Kidney tubule cell (primary cell): ENCODE results near the gene CANX.
"Not testable (repeated sequence)": the region's sequence is repeated elsewhere in the genome, so short reads cannot be mapped to it uniquely, and the experiment has no call there.

Experiments used
- DNase-seq: peaks from one replicate; pipeline ENCODE4 v3.0.0-alpha.2; 2018; ENCODE audit warnings: low spot score

CANX gene, protein sequence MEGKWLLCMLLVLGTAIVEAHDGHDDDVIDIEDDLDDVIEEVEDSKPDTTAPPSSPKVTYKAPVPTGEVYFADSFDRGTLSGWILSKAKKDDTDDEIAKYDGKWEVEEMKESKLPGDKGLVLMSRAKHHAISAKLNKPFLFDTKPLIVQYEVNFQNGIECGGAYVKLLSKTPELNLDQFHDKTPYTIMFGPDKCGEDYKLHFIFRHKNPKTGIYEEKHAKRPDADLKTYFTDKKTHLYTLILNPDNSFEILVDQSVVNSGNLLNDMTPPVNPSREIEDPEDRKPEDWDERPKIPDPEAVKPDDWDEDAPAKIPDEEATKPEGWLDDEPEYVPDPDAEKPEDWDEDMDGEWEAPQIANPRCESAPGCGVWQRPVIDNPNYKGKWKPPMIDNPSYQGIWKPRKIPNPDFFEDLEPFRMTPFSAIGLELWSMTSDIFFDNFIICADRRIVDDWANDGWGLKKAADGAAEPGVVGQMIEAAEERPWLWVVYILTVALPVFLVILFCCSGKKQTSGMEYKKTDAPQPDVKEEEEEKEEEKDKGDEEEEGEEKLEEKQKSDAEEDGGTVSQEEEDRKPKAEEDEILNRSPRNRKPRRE

DNA sequence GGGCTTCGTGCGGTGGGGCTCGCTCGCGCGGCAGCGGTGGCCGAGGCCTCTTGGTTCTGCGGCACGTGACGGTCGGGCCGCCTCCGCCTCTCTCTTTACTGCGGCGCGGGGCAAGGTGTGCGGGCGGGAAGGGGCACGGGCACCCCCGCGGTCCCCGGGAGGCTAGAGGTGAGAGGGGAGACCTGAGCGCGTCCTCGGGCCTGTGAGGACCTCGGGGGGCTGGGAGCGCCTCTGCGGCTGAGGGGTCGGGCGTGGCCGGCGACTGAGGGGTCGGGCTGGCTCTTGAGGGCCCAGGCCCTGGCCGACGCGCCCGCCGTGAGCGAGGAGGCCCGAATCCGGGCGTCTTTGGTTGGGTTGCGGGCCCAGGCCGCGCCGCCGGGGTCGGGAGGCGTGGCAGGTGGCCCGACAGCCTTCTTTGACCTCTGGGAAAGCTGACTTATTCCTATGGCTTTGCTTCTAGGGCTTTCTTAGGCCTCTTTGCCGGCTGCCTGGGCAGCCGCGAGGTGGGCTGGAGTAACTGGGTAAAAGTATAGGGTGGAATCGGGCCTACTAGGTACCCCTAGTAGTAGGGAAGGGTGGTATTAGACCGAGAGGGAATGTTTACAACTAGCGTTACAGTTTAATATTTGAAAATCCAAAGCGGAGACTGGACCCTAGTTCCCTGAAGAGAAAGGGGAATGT lies at the start of gene CANX:
Gene CANX, plus strand, starts transcription at position 33 of the 681 bp plus-strand sequence. CDS start 6,715 bp downstream, outside the sequence.
- DNase-seq, result peak; percentile 37

DNA sequence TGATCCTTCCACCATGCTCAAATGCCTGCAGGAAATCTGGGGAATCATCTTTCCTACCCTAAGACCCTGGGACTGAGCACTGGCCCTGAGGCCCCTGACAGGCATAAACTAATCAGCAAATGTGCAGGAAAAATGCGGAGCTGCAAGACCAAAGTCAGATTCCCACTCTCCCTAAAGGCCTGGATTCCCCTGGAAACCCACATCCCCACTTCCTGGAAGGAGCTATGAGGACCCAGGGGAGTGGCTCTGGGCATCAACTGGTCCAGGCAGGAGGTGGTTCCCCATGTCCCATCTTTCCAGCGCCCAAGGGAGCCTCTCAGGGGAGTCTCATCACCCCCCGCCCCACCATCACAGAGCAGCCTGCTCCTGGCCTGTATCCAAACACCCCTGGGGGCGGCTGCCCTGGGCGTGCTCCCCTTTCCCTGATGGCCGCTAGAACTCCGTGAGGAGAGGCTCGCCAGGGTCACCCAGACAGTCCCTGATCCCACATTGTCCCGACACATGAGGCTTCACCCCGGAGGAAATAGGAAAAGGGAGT lies 49.5 kb upstream of the CANX start:
- DNase-seq, result not testable (repeated sequence)

DNA sequence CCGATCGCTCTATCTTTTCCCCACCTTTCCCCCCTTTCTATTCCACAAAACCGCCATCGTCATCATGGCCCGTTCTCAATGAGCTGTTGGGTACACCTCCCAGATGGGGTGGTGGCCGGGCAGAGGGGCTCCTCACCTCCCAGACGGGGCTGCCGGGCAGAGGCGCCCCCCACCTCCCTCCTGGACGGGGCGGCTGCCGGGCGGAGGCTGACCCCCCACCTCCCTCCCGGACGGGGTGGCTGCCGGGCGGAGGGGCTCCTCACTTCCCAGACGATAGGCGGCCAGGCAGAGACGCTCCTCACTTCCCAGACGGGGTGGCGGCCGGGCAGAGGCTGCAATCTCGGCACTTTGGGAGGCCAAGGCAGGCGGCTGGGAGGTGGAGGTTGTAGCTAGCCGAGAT lies 48.5 kb upstream of the CANX start:
- not testable (repeated sequence) for DNase-seq

DNA sequence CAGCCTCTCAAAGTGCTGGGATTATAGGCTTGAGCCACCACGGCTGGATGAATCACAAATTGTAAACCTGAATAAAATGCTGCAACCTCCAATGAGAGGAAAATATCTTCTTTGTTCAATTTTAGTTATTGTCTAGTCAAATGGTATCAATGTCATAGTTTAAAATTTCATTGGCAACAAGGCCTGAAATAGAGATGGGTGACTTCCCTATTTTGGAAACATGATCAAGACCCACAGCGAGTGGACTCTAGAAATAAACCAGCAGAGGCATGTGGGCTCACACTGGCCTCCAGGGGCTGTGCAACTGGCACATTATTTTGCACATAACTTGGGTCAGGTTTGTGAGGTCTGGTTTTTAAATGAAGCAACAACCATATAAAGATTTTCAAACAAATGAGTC lies 45.6 kb upstream of the CANX start:
- DNase-seq, result not testable (repeated sequence)

DNA sequence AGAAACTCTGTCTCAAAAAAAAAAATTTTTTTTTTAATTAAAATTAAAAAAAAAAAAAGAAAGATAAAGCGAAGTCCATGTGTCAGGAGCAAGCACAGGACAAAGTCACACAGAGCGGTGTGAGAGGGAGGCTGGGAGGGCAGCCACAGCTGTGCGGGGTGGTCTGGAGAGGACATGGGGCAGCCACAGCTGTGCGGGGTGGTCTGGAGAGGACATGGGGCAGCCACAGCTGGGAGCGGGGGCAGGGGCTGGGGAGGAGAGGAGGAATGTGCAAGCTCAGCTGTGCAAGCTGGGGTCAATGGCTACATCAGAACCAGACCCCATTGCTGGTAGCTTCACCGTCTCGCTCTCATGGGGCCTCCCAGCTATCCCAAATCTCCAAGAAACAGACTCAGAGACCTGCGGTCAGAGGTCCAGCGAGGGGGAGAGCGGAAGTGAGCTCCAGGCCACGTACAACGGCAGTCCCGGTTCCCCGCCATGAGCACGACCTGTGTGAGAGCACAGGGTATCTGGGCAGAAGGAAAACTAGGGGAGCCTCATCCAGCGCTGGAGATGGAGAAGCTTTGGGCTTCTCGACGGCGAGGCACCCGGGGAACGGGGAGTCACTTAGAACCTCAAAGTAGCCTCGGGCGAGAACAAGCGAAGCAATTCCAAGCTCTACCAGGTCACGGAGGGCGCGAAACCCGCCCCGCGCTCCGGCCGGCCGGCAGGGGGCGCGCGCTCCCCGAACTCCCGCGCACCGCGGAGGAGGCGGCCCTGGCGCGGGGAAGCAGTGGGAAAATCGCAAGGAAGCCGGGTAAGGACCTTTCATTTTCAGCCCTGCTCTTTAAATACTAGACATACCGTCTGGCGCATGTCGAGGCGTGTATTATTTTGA lies 41.2 kb upstream of the CANX start:
- not testable (repeated sequence) for DNase-seq

DNA sequence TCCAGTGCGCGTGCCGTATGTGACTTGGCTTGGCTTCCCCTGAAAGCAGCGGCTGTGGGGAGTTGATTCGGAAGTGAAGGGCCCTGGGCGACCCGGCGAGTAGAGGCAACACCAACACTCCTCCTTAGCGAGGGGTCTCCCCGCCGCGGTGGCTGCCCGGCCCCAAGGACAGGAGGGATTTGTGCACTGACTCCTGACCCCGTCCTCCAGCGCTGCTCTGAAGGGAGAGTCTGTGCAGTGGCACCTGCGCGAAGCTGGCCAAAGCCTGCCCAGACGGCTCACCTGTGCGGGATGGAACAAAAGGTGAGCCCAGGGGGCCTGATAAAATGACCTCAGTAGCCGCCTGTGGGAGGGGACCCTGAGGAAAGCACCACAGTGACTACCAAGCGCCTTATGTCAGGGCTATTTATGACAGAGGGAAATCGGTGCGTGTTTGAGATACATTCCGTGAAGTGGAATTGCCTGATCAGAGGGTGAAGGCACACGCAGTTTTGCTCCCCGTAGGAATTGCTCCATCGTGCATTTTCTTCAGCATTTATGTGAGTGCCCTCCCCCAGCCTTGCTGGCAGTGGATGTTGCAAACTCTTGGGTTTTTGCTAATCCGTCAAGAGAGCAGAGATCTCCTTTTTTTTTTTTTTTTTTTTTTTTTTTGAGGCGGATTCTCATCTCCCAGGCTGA lies 40.4 kb upstream of the CANX start:
- DNase-seq, result peak; percentile 21

DNA sequence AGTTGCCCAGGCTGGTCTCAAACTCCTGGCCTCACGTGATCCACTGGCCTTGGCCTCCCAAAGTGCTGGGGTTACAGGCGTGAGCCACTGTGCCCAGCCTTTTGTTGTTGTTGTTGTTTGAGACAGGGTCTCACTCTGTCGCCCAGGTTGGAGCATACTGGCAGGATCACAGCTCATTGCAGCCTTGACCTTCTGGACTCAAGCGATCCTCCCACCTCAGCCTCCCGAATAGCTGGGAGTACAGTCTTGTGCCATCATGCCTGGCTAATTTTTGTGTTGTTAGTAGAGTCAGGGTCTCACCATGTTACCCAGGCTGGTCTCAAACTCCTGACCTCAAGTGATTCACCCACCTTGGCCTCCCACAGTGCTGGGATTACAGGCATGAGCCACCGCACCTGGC lies 37.1 kb upstream of the CANX start:
- not testable (repeated sequence) for DNase-seq

DNA sequence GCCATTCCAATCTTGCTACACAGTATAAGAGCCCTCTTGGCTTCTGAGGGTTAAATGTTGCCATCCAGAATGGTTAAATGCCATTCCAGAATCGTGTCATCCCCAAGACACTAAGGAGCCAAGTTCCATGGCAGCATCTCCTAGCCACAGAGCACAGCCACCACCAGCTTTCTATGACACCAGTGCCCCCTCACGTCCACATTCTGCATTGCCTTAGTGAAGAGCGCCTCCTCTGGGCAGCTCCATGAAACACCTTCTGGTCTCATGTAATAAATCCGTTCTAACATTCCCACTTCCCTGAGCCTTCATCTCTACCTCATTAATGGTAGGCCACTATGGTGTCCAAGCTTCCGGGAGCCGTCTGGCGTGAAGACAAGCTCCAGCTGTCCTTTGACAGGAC lies 30.4 kb upstream of the CANX start:
- peak; percentile 41 for DNase-seq

DNA sequence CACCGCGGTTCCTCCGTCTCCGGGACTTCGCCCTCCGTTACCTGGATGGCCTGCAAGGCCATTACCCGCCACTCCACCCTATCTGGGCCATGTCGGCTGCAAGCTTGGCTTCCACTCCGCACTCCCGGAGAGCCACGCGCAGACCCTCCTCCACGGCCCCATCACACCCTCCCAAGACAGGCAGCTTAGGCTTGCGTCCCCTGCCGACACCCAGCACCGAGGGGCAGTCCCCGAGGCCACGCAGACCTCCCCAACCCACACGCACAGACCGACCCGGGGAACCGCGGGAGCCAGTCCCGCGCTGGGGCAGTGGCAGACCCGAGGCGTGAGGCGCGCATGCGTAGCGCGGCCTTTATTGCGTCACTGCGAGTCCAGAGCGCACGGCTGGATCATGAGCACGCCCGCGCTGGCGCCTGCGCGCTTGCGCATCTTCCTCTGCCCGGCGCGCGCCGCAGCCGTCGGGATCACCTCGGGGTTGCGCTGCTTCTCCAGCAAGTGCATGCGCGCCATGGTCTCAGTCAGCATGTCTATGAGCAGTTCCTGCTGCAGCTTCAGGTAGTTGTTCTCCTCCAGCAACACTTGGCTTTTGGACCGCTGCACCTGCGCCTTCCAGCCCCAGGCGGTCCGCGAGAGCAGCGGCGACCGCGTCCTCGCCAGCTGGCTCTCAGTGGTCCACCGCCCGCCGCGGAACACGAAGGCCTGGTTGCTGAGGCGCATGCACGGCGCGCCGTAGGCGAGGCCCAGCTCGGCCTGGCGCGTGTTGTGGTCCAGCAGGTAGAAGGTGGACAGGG lies 20.3 kb upstream of the CANX start:
- DNase-seq, result peak; percentile 95

DNA sequence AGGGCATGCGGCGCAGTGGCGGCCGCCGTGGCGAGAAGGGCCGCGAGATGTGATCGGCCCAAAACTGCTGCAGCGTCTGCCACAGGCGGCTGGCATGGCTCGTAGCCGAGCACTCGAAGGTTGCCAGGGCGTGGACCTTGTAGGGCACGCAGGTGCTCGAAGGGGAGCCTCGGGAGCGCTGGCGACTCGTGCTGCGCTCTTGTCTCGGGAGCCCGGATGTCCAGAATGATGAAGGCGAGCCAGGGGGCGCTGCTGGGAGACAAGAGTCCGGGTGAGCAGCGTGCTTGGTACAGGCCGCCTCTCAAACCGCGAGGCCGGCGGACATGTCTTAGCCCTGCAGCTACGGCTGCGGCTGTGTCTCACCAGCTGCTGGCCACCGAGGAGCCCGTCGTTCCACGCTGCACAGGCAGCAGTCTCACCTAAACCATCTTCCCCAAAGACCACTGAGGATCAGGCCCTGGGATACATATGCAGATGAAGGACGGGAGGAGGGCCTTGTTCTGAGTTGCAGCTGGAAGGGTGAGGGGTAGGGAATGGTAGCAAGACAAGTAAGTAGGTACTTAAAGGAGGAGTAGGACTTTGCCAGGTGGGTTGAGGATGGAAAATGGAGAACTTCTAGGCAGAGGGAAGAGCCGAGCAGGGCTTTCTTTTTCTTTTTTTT lies 19.6 kb upstream of the CANX start:
- DNase-seq, result peak; percentile 61

DNA sequence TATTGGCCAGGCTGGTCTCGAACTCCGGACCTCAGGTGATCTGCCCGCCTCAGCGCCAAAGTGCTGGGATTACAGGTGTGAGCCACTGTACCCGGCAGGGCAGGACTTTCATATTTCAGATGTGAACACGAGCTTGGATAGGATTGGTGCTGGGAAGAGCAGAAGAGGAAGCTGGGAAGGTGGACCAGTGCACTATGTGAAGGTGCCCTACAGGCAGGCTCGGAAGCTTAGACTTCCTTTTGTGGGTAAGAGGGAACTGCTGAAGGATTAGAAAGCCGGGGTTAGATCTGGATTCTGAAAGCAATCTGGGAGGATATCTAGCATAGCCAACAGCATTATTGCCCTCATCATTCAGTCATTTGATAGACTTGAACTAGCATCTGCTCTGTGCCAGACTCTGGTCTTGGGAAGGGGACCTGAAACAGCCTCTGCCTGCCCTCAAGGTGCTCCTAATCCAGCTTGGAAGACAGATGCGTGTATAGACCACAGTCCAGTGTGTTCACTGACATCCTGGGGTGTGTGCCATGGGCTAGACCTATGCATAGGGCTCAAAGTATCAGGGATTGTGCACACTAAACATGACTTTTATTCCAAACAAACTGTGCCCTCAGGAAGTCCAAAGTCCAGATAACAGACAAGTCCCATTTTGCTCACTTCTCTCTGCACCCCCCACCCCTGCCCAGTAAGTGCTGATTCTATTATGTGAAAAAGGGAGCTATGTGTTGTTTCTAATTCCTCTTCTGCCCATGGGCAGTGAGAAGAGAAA lies 18.6 kb upstream of the CANX start:
- DNase-seq, result no peak

DNA sequence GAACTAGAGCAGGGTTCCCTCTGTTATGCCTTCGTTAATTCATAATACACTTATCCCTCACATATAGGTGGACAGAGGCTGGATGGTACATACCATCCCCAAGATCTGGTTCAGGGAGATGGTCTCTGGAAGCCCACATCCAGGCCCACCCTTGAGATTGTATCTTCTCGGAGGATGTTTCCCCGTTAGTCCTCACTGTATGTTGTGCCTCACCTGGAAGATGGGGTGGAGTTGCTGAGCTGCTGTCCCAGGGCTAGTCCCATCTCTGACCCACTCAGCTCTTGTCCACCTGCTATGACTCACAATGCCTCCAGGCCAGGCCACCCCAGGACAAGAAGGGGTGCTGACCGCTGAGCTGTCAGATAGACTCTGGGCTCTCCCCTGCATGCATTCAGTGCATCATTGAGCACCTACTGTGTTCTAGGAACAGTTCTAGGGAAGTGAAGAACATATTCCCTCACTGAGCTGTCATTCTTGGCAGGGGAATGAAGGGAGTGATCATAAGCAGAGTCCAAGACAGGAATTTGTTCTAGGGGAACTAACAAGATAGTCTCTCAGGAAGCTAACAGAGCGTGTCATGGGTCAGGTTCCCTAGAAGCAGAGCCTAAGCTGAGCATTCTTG lies 17.9 kb upstream of the CANX start, which contains the start of gene CBY3:
Gene CBY3, minus strand, starts transcription at position 255 of the 622 bp plus-strand sequence. Its CDS starts 116 bp downstream, at position 139.
- peak; percentile 88 for DNase-seq

DNA sequence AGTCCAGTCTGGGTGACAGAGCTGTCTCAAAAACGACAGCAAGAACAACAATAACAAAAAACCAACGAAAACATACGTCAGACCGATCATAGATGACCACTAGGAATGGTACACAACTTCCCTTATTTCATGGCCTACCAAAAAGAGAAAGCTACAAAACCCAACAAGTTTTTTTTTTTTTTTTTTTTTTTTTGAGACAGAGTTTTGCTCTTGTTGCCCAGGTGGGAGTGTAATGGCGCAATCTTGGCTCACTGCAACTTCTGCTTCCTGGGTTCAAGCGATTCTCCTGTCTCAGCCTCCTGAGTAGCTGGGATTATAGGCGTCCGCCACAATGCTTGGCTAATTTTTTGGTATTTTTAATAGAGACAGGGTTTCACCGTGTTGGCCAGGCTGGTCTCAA lies 9.6 kb upstream of the CANX start:
- not testable (repeated sequence) for DNase-seq

DNA sequence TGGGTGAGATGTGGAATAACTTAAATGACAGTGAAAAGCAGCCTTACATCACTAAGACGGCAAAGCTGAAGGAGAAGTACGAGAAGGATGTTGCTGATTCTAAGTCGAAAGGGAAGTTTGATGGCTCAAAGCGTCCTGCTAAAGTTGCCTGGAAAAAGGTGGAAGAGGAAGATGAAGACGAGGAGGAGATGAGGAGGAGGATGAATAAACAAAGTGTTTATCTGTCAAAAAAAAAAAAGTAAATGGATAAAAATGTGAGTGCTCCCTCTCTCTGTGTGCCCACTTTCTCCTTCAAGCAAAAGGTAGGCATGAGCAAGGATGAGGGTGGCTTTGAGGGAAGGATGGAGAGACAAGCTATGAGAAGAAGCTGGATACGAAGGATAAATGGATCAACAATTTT lies 4.2 kb upstream of the CANX start:
- no peak for DNase-seq

DNA sequence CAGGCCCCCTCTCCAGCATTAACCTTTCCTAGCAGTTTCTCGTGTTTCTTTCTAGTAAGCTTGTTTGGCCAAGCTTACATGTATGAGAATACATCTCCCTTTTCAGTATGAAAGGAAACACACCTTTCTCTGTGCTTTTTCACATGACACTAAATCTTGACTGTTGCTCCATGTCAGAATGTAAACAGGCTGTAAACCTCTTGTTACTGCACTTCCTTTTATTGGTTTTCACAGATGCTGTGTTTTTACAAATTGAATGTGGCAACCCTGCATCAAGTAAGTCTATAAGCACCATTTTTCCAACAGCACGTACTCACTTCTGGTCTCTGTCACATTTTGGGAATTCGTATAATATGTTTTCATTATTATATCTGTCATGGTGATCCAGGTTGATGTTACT lies 2.2 kb upstream of the CANX start:
- DNase-seq, result no peak

DNA sequence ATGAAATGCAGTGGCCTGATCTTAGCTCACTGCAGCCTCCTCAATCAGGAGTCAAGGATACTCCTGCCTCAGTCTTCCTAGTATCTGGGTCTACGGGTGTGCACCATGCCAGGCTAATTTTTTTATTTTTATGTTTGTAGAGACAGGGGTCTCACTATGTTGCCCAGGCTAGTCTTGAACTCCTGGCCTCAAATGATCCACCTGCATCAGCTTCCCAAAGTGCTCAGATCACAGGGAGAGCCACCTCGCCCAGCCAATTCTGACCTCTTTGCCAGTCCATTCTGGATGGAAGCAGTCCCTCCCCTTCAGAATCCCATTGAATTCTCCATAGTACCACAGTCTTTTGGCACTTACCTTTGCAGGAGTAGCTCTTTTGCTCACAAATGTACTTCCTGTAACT lies 1.7 kb upstream of the CANX start:
- DNase-seq, result no peak

DNA sequence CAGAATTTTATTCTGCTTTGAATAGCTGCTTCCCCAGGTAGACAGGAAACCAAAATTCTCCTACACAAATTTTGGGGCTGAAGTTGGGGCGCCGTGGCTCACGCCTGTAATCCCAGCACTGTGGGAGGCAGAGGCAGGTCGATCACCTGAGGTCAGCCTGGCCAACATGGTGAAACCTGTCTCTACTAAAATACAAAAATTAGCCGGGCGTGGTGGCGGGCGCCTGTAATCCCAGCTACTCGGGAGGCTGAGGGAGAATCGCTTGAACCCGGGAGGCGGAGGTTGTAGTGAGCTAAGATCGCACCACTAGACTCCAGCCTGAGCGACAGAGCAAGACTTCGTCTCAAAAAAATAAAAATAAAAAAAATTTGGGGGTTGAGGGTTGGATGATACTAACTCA lies 1.2 kb upstream of the CANX start:
- not testable (repeated sequence) for DNase-seq
